Glomerular visceral epithelial cell (primary cell): ENCODE measurements around the gene KLHL26.
A peak's percentile ranks its signal among the peaks of the same experiment; 100 is the strongest.

ENCODE experiments used
- DNase-seq: peaks from one replicate; pipeline ENCODE4 v3.0.0-alpha.2; 2016; ENCODE audit errors: extremely low spot score

Gene KLHL26

GRCh38 chr19:18646535-18647370, 9.9 kb downstream of the KLHL26 start:
- DNase-seq: no peak

DNA sequence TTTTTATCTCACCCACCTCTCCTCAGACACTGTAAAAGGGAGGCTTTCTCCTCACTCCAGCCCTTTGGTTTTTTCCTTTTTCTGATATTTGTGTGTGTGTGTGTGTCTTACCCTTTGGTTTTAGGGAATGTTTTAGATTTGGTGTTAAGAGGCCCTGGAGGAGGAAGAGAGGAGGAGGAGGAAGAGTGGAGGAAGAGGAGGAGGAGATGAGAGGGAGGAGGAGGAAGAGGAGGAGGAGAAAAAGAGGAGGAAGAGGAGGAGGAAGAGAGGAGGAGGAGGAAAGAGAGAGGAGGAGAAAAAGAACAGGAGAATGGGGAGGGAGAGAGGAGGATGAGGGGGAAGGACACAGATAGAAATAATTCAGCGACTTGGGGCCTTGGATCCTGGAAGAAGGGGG, 10.5 kb downstream of the KLHL26 start:
- DNase-seq: no peak

GRCh38 chr19:18647807-18648206, 11.0 kb downstream of the KLHL26 start:
- DNase-seq: no peak

DNA sequence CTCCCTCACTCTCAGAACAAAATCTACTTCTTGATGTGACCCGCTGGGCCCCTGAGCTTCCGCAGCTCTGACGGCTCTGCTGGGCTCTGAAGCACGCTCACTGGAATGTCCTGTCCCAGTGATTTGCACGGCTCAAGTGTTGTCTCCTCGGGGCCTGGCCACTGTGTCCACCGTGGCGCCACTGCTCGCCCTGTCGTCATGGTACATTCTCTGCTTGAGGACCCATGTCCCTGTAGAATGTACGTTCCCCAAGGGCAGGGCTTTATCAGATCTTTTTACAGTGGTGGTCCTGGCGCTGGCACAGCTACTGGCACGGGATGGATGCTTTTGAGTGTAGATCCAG, 12.1 kb downstream of the KLHL26 start:
- no peak for DNase-seq

GRCh38 chr19:18649371-18650020, 12.7 kb downstream of the KLHL26 start:
- DNase-seq: peak; percentile 19

DNA sequence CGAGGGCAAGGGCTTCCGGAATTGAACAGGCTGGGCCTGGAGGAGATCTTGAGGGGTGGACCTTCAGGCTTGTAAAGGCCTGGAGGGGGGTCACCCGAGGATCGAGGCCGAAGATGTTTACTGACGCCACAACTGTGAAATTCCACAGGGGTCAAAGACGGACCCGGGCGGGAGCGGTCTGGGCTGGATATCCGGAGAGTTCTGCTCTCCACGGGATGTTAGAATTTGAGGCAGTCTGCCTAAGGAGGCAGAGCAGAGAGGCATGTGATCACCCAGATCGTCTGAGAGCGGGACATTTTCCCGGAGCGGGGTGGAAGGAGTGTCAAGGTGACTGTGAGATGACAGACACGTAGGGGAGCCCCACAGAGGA, 13.2 kb downstream of the KLHL26 start:
- no peak for DNase-seq

- DNase-seq: no peak
Measured at GRCh38 chr19:18650468-18651041, 13.7 kb downstream of the KLHL26 start.

DNA sequence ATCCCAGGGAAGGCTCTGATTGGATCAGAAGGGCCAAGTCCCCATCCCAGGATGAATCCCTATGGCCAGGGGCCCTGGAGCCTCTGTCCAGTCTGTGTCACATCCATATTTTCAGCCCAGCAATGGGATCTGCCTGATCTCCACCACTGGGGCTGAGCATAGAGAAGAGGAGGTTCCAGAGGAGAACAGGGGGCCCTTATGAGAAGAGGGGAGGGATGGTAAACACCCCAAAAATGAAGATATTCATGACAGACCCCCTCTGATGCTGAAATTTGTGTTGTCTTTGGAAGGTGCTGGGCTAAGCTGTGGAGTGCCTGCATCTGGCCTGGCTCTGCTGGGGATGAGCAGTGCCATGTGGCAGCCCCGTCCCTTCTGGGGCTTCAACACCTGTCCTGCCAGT, 14.5 kb downstream of the KLHL26 start:
- no peak for DNase-seq

- no peak for DNase-seq
Measured at GRCh38 chr19:18651733-18652132, 14.9 kb downstream of the KLHL26 start.

DNA sequence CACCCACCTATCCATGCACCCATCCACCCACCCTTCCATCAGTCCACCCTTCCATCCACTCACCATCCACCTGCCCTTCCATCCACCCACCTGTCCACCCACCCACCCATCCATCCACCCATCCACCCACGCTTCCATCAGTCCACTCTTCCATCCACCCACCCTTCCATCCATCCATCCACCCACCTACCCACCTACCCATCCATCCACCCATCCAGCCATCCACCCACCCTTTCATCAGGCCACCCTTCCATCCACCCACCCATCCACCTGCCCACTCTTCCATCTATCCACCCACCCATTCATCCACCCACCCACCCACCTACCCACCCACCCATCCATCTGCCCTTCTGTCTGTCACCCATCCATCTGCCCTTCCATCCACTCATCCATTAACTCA, 17.0 kb downstream of the KLHL26 start:
- DNase-seq: no peak

GRCh38 chr19:18654469-18654868, 17.6 kb downstream of the KLHL26 start:
- DNase-seq: no peak

DNA sequence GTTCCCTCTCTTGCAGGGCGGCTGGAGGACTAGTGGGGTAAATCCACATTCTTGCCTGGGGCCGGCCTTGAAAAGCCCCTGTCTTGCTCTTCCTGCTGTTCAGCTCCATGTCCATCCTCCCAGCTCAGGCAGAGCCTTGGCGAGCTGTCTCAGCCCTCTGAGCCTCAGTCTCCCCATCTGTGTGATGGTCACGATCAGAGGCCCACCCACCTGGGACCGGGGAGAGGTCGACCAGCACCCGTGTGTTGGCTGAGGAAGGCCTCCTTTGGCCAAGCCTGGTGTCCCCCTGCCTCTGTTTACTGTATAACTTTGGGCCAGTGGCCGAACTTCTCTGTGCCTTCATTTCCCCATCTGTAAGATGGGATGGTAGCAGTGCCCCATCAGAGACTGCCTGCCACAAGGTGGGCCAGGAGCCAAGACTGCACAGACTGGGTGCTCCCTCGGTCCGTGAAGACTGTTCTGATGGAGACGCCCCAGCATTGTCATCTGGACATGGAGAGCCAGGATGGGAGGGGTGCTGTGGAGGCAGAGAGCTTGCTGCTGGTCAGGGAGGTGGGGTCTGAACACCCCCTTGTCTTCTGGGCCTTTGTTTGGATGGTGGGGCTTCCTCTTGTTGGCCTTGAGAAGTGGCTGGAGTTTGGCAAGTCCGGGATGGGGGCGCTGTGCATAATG, 18.5 kb downstream of the KLHL26 start:
- no peak for DNase-seq

GRCh38 chr19:18656337-18657086, 19.7 kb downstream of the KLHL26 start:
- no peak for DNase-seq

GRCh38 chr19:18657590-18658365, 20.9 kb downstream of the KLHL26 start:
- DNase-seq: peak; percentile 67

GRCh38 chr19:18658366-18658855, 21.6 kb downstream of the KLHL26 start:
- DNase-seq: no peak

DNA sequence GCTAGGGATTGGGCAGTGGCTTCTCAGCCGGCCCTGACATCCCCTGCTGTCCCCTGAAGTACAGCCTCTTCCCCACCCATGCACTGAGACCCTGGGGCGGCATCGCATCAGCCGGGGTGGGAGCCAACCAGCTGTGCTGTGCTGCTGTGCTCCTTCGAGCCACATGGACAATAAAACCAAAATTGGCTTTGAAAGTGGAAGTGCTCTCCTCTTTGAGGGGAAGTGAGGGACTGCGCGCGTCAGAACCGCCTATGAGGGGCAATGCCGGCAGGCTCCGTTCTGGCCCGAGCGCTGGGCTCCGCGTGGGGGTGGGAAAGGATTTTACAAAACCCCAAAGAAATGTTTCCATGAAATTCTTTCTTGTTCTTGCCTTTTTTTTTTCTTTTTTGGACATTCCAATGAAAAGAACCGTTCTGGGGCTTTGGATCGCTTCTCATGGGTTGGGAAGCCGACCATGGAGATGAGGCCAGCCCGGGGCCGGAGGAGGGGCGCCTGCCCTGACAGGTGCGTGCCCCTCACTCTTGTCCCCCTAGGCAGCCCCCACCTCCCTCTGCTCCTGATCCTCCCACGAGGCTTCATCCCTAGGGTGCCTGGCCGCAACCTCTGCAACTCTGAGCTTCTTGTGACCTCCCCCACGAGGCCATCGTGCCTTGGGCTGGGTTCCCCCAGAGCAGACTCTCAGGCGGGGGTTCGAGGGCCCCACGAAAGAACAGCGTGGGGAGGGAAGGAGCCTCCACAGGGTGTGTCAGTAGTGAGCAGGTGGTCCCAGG, 22.6 kb downstream of the KLHL26 start:
- no peak for DNase-seq

- DNase-seq: peak; percentile 78
Measured at GRCh38 chr19:18660051-18660910, 23.5 kb downstream of the KLHL26 start.

GRCh38 chr19:18660939-18661670, 24.3 kb downstream of the KLHL26 start:
- no peak for DNase-seq
